CD4-positive, alpha-beta T cell treated with Interferon gamma for 1 hour (primary cell): ENCODE measurements around the gene RFC5.
"Not testable (repeated sequence)": the region's sequence is repeated elsewhere in the genome, so short reads cannot be mapped to it uniquely, and the experiment has no call there.

Experiments used
- DNase-seq: peaks from one replicate; pipeline ENCODE4 v3.0.0-alpha.2; 2020

The RFC5 gene

GRCh38 chr12:118015944-118016343 lies 559 bp upstream of the RFC5 start:
- no peak for DNase-seq

GRCh38 chr12:118017926-118018325 lies 1.4 kb downstream of the RFC5 start:
- DNase-seq = no peak

- no peak for DNase-seq
Observed at GRCh38 chr12:118020036-118020435, 3.5 kb downstream of the RFC5 start.

- not testable (repeated sequence) for DNase-seq
Observed at GRCh38 chr12:118022097-118022727, 5.7 kb downstream of the RFC5 start.

- DNase-seq = no peak
Observed at GRCh38 chr12:118022728-118023109, 6.2 kb downstream of the RFC5 start.

- no peak for DNase-seq
Observed at GRCh38 chr12:118023301-118023860, 6.9 kb downstream of the RFC5 start.

GRCh38 chr12:118025168-118025567 lies 8.7 kb downstream of the RFC5 start:
- DNase-seq = no peak

GRCh38 chr12:118029166-118029565 lies 12.7 kb downstream of the RFC5 start:
- DNase-seq = no peak

GRCh38 chr12:118032188-118032587 lies 15.7 kb downstream of the RFC5 start:
- no peak for DNase-seq

GRCh38 chr12:118033323-118033722 lies 16.8 kb downstream of the RFC5 start:
- DNase-seq = no peak

- DNase-seq = no peak
Observed at GRCh38 chr12:118033902-118034301, 17.4 kb downstream of the RFC5 start.

GRCh38 chr12:118034429-118035189 lies 18.1 kb downstream of the RFC5 start:
- DNase-seq = no peak

- DNase-seq = no peak
Observed at GRCh38 chr12:118035190-118036041, 18.9 kb downstream of the RFC5 start.

- DNase-seq = no peak
Observed at GRCh38 chr12:118036672-118037411, 20.3 kb downstream of the RFC5 start.

- DNase-seq = no peak
Observed at GRCh38 chr12:118038137-118038536, 21.6 kb downstream of the RFC5 start.

GRCh38 chr12:118042091-118042490 lies 25.6 kb downstream of the RFC5 start:
- DNase-seq = no peak

GRCh38 chr12:118044075-118044474 lies 27.6 kb downstream of the RFC5 start:
- no peak for DNase-seq

GRCh38 chr12:118044577-118044976 lies 28.1 kb downstream of the RFC5 start:
- no peak for DNase-seq

- DNase-seq = no peak
Observed at GRCh38 chr12:118046430-118046829, 29.9 kb downstream of the RFC5 start.

- DNase-seq = no peak
Observed at GRCh38 chr12:118050972-118051910, 34.7 kb downstream of the RFC5 start.

- DNase-seq = no peak
Observed at GRCh38 chr12:118052324-118053070, 36.0 kb downstream of the RFC5 start.
